A549 (cell line): ENCODE data around the gene RPS8. TPM values are rescaled to one million over a fixed set of nuclear protein-coding genes. Genes with fewer than 3 reads are reported as not detected.

Experiments used
- polyA plus RNA-seq, 4 experiments: library from polyadenylated mRNA; depleted of rRNA in 3 of 4; stranded (reverse); fragments of >200 nt; fragmentation: RNase III in 1 of 4; extraction: RNeasy Plus Mini Kit Qiagen cat#74134 plus additional on column Dnase treatment in 1 of 4; gene quantifications; 2 replicates in 3 of 4; 3 replicates in 1 of 4; pipeline ENCODE4 v1.2.3, GENCODE V29; 2011 to 2017
- small RNA-seq, 6 experiments: library from RNA; depleted of rRNA; stranded (forward); fragments of <200 nt; gene quantifications; one replicate each; pipeline ENCODE3, GENCODE V24; 2012

The RPS8 gene
- polyA plus RNA-seq, 2 of the 4 experiments (the other 2 are of a cell fraction), result 1,577 to 1,820 TPM

Small RNA genes within 50 kb of the gene (small RNA-seq; reads per million reads assigned to genes)
- gene RNU5D-1, result 246 to 3,824 (median 1,687) reads per million in 6 experiments
- gene SNORD38A, result 152 to 1,703 (median 937) reads per million in 6 experiments
- 0 reads per million in 6 experiments for gene SNORD38B
- 0.35 to 72.2 (median 3.4) reads per million in 6 experiments for gene SNORD46
- 0 reads per million in 6 experiments for gene SNORD55

Other genes starting within 250 kb of the RPS8 start
- gene TMEM53, start 101.1 kb upstream of the RPS8 start, polyA plus RNA-seq (2011; rRNA removed), result 6.2 and 8.9 TPM in 2 replicates
- gene TMEM53, start 101.1 kb upstream of the RPS8 start, polyA plus RNA-seq (2017; fragmentation: RNase III; extraction: RNeasy Plus Mini Kit Qiagen cat#74134 plus additional on column Dnase treatment), result 4.8 to 8.9 TPM (median 8.0 TPM) in 3 replicates
- gene ARMH1, start 100.8 kb upstream of the RPS8 start, polyA plus RNA-seq (2011; rRNA removed), result 2.7 TPM in 2 replicates
- 1.3 to 2.4 TPM (median 1.7 TPM) in 3 replicates for gene ARMH1, start 100.8 kb upstream of the RPS8 start, polyA plus RNA-seq (2017; fragmentation: RNase III; extraction: RNeasy Plus Mini Kit Qiagen cat#74134 plus additional on column Dnase treatment)
- not detected in 2 replicates for gene RNU5D-1, start 44.4 kb upstream of the RPS8 start, polyA plus RNA-seq (2011; rRNA removed)
- gene RNU5D-1, start 44.4 kb upstream of the RPS8 start, polyA plus RNA-seq (2017; fragmentation: RNase III; extraction: RNeasy Plus Mini Kit Qiagen cat#74134 plus additional on column Dnase treatment), result not detected in 3 replicates
- gene KIF2C, start 35.7 kb upstream of the RPS8 start, polyA plus RNA-seq (2011; rRNA removed), result 32.8 and 40.5 TPM in 2 replicates
- gene KIF2C, start 35.7 kb upstream of the RPS8 start, polyA plus RNA-seq (2017; fragmentation: RNase III; extraction: RNeasy Plus Mini Kit Qiagen cat#74134 plus additional on column Dnase treatment), result 25.7 to 30.0 TPM (median 26.9 TPM) in 3 replicates
- gene BEST4, start 12.6 kb downstream of the RPS8 start, polyA plus RNA-seq (2011; rRNA removed), result 0.04 and 0.09 TPM in 2 replicates
- 0.07 to 0.08 TPM in 2 of 3 replicates, not detected in the other for gene BEST4, start 12.6 kb downstream of the RPS8 start, polyA plus RNA-seq (2017; fragmentation: RNase III; extraction: RNeasy Plus Mini Kit Qiagen cat#74134 plus additional on column Dnase treatment)
- 12.6 and 16.0 TPM in 2 replicates for gene PLK3, start 24.8 kb downstream of the RPS8 start, polyA plus RNA-seq (2011; rRNA removed)
- gene PLK3, start 24.8 kb downstream of the RPS8 start, polyA plus RNA-seq (2017; fragmentation: RNase III; extraction: RNeasy Plus Mini Kit Qiagen cat#74134 plus additional on column Dnase treatment), result 10.9 to 11.6 TPM (median 11.2 TPM) in 3 replicates
- 0.21 TPM in 1 of 2 replicates, not detected in the other for gene DYNLT4, start 31.8 kb downstream of the RPS8 start, polyA plus RNA-seq (2011; rRNA removed)
- gene DYNLT4, start 31.8 kb downstream of the RPS8 start, polyA plus RNA-seq (2017; fragmentation: RNase III; extraction: RNeasy Plus Mini Kit Qiagen cat#74134 plus additional on column Dnase treatment), result 0.12 to 0.18 TPM in 2 of 3 replicates, not detected in the other
- gene BTBD19, start 33.0 kb downstream of the RPS8 start, polyA plus RNA-seq (2011; rRNA removed), result 4.2 and 4.7 TPM in 2 replicates
- gene BTBD19, start 33.0 kb downstream of the RPS8 start, polyA plus RNA-seq (2017; fragmentation: RNase III; extraction: RNeasy Plus Mini Kit Qiagen cat#74134 plus additional on column Dnase treatment), result 4.5 to 8.9 TPM (median 7.4 TPM) in 3 replicates
- gene PTCH2, start 67.7 kb downstream of the RPS8 start, polyA plus RNA-seq (2011; rRNA removed), result 0.14 and 0.25 TPM in 2 replicates
- gene PTCH2, start 67.7 kb downstream of the RPS8 start, polyA plus RNA-seq (2017; fragmentation: RNase III; extraction: RNeasy Plus Mini Kit Qiagen cat#74134 plus additional on column Dnase treatment), result 0.22 to 0.32 TPM (median 0.25 TPM) in 3 replicates
- 25.4 and 35.2 TPM in 2 replicates for gene EIF2B3, start 211.1 kb downstream of the RPS8 start, polyA plus RNA-seq (2011; rRNA removed)
- 21.4 to 25.8 TPM (median 22.1 TPM) in 3 replicates for gene EIF2B3, start 211.1 kb downstream of the RPS8 start, polyA plus RNA-seq (2017; fragmentation: RNase III; extraction: RNeasy Plus Mini Kit Qiagen cat#74134 plus additional on column Dnase treatment)
- gene HECTD3, start 235.8 kb downstream of the RPS8 start, polyA plus RNA-seq (2011; rRNA removed), result 17.5 and 24.2 TPM in 2 replicates
- 15.9 to 21.8 TPM (median 19.6 TPM) in 3 replicates for gene HECTD3, start 235.8 kb downstream of the RPS8 start, polyA plus RNA-seq (2017; fragmentation: RNase III; extraction: RNeasy Plus Mini Kit Qiagen cat#74134 plus additional on column Dnase treatment)
- 59.0 and 74.5 TPM in 2 replicates for gene UROD, start 236.7 kb downstream of the RPS8 start, polyA plus RNA-seq (2011; rRNA removed)
- gene UROD, start 236.7 kb downstream of the RPS8 start, polyA plus RNA-seq (2017; fragmentation: RNase III; extraction: RNeasy Plus Mini Kit Qiagen cat#74134 plus additional on column Dnase treatment), result 52.6 to 58.6 TPM (median 57.8 TPM) in 3 replicates